HG02973 (cell line): Measurements from ENCODE around the gene STRA8.
"Not testable (repeated sequence)": the region's sequence is repeated elsewhere in the genome, so short reads cannot be mapped to it uniquely, and the experiment has no call there.

Source experiments
- ATAC-seq: cut with Tn5 transposase; IDR thresholded peaks from one replicate; pipeline ENCODE4 v1.9.1; 2021; ENCODE audit warnings: moderate library complexity; ENCODE audit not compliant: unreplicated experiment

The STRA8 gene

GRCh38 chr7:135204876-135205275 is 28.8 kb upstream of the STRA8 start:
- no peak for ATAC-seq

DNA sequence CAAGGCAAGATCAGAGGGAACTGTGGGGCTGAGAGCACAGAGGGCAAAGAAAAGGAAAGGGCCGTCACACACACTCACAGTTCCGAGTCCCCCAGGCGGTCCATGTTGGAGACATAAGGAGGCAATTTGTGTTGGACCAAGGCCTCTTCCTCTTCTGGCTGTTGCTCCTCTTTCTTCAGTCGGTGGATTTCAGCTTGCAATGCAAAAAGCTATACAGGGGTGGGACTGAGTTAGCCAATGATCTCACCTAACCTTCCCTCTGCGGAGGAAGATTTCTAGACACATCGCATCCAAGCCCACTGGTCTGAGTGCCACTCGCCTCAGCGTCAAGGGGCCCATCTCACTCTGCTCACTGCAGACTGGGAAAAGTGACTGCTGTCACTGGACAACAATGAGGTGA is 27.8 kb upstream of the STRA8 start:
- ATAC-seq, result no peak

DNA sequence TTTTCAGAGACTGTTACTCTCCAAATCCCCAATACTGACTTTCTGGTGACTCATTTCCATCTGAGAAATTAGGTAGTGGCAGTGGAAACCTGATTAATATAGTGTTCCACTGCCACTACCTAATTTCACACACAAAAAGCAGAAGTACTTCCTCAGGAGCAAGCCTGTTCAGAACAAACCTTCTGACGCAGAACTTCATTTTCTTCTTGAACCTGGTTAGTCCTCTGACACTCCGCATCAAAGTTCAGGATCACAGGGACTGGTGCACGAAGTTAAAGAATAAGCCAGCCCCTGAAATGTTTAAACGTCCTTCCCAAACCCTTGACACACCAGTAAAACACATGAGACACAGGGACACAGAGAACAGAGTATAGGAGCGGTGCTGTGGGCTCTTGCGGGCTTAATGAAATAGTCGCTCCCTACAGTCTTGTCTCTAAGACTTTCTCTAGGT is 26.7 kb upstream of the STRA8 start:
- peak; percentile 33 for ATAC-seq

- no peak for ATAC-seq
These were observed 26.1 kb upstream of the STRA8 start for GRCh38 chr7:135207406-135208101.

- no peak for ATAC-seq
These were observed 25.4 kb upstream of the STRA8 start for GRCh38 chr7:135208102-135208793.

- no peak for ATAC-seq
These were observed 24.3 kb upstream of the STRA8 start for GRCh38 chr7:135209225-135209834.

DNA sequence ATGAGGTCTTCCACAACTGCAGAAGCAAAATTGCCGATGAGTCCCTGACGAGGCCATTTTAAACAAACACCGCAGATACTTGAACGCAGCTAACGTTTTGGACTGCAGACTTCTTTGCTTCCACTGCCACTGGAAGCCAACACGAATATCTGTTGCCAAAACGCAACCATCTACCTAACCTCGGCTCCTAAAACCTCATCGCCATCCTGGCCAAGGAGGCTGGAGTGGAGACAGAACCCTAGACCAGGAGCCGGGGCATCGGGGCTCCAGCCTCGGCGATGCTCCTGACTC is 22.8 kb upstream of the STRA8 start:
- ATAC-seq, result no peak

DNA sequence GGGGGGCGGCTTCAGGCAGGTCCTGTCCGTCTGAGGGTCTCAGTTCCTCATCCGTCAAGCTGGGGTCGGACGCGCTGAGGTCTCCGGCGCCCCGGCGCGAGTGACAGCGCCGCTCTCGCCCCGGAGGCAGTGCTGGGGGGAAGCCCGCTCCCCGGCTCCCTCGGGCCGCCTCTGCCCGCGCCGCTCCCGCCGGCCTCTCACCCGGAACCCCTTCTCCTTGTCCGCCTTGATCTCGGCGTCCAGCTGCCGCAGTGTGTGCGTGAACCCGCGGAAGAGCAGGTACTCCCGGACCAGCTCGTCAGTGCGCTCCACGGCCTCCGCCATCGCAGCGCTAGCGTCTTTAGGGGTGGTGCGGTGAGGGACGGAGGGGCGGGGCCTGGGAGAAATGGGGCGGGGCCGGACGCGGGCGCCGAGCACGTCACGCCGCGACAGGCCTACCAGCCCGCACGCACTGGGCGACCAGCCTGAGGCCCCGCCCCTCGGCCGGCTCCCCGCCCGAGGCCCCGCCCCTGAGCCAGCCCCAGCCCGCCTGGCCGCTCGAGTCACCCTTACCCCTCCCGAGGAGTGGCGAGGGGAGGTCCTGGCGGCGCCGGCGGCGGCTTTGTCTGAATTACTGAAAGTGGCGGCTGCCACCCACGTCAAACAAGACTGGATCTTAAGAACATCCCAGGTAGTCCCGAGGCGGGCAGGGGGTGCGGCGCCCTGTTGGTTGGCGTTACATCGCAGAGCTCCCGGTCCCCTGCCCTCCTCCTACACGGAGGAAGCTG is 22.3 kb upstream of the STRA8 start, which contains the start of gene WDR91:
TSS of gene WDR91 (minus strand) at position 348 of the 767 bp plus-strand sequence. CDS start at position 324, 24 bp downstream.
- peak; percentile 78 for ATAC-seq

DNA sequence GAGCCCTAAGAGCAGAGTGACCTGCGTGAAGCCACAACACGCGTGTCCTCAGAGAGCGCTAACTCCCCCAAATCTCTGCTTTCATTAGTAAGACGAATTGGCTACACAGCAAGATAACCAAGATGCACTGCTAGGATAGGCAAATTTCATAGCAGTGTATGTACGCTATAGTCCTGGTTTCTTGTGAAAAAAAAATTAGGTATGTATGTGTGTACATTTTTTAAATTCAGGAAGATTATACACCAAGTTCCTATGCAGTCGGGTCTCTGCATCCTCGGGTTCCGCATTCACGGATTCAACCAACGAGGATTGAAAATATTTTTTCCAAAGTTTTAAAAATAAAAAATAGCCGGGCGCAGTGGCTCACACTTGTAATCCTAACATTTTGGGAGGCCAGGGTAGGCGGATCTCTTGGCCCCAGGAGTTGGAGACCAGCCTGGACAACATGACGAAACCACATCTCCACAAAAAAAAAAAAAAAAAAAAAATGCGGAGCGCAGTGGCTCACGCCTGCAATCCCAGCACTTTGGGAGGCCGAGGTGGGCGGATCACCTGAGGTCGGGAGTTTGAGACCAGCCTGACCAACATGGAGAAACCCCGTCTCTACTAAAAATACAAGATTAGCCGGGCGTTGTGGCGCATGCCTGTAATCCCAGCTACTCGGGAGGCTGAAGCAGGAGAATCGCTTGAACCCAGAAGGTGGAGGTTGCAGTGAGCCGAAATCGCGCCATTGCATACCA is 21.5 kb upstream of the STRA8 start:
- ATAC-seq, result not testable (repeated sequence)

DNA sequence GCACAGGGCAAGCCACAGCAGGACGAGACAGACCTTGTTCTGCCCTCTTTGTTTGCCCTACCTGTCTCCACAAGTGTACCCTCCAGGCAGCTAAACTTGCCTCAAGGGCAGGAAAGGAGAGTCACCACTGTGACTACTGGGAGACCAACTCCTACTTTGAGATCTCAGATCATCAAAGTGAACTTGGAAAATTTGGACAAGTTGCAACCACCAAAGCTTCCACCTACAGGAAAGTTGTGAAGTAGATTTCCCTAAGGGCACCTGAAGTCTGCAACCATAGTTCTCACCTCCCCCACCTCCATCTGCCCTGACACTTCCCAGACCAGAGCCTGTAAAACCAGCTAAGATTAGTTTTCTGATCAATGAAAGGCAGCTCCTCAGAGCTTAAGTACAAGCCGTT is 19.8 kb upstream of the STRA8 start:
- ATAC-seq, result no peak

GRCh38 chr7:135215180-135215579 is 18.5 kb upstream of the STRA8 start:
- ATAC-seq, result no peak

- ATAC-seq, result no peak
These were observed 17.9 kb upstream of the STRA8 start for GRCh38 chr7:135215698-135216097.

DNA sequence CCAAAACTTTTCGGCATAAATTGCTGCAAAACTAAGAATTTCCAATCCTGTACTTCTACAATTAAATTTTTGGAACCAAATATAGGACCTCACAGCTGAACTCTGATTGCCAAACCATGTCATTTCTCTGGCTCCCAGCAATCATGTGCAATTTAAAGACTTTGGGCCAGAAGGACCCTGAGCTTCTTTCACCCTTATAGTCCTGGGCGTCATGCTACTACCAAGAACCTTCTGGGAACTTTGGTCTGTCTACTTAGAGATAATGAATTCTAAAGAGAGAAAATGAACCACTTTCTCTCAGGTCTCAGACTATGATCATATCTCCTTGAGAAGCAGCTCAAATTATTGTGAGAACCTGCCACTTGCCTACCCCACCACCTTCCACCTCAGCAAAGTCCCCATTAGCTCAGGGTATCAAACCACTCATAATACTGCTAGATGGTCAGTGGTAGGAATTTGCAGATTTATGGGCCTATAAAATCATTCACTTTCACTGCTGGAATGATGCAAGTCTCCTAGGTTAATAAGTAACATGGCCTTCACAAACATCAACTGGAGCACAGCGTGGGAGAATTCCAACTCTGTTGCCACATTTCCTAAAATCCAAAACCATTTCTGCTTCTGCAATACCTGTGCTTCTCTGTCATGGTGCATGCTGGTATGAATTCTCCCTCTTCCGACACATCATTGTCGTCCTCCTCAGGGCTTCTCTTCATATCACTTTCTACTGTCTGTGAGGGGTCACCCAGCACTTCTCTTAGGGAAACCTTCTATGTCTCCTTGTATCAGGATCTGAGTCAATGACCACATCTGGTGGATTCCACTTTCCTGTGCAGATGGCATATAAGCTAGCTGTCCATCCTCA is 15.8 kb upstream of the STRA8 start:
- ATAC-seq, result no peak

- no peak for ATAC-seq
These were observed 9.6 kb upstream of the STRA8 start for GRCh38 chr7:135224027-135224426.

GRCh38 chr7:135231686-135232085 is 2.0 kb upstream of the STRA8 start:
- no peak for ATAC-seq

DNA sequence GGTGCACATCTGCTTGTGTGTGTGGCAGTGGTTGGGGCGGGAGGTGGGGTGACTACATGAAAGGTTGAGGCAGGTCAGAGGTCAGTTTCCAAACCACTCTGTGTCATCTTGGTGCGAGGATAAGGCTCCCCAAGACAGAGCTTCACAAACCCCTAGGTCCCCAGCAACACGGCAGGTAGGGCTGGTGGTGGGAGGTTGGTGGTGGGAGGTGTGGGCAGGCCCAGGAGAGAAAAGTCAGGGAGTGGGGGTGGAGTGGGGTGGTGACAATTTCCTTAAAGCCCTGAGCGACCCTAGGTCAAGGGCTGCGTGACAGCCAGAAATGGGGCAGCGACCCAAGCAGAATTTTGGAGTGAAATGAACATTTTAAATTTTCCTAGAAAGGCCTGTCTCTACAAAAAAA is 1.6 kb upstream of the STRA8 start:
- no peak for ATAC-seq

GRCh38 chr7:135232720-135233119 is 918 bp upstream of the STRA8 start:
- no peak for ATAC-seq

GRCh38 chr7:135234095-135234494 is 457 bp downstream of the STRA8 start:
- ATAC-seq, result not testable (repeated sequence)

DNA sequence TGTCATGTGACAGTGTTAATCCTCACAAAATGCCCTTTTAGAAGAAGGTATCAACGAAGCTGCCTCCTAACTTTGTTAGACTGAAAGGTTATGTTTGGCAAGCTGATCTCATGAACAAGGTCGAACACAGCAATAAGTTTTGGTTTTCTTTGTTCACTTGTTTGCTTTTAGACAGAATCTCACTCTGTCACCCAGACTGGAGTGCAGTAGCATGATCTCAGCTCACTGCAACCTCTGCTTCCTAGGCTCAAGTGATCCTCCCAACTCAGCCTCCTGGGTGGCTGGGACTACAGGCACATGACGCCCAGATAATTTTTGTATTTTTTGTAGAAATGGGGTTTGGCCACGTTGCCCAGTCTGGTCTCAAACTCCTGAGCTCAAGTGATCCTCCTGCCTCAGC is 1.1 kb downstream of the STRA8 start:
- ATAC-seq, result no peak

DNA sequence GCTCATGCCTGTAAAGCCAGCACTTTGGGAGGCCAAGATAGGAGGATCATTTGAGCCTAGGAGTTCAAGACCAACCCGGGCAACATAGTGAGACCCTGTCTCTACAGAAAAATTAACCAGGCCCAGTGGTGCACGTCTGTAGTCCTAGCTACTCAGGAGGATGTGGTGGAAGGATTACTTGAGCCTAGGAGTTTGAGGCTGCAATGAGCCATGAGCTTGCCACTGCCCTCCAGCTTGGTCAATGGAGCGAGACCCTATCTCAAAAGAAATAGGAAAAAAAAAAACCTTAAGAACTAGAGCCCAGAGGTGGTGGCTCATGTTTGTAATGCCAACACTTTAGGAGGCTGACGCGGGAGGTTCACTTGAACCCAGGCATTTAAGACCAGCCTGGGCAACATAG is 2.2 kb downstream of the STRA8 start:
- no peak for ATAC-seq
